ENCODE measurements around the gene AFG1L.
"Not testable (repeated sequence)": the region's sequence is repeated elsewhere in the genome, so short reads cannot be mapped to it uniquely, and the experiment has no call there.

Gene AFG1L

GRCh38 chr6:108528878-108529277 is 234.0 kb downstream of the AFG1L start:
- DNase-seq = no peak

- no peak for DNase-seq
Observed at GRCh38 chr6:108531332-108531731, 236.5 kb downstream of the AFG1L start.

GRCh38 chr6:108535114-108535742 is 240.4 kb downstream of the AFG1L start:
- DNase-seq = no peak

GRCh38 chr6:108535920-108536535 is 241.2 kb downstream of the AFG1L start:
- not testable (repeated sequence) for DNase-seq

- DNase-seq = peak; percentile 50
Observed at GRCh38 chr6:108541843-108542759, 247.2 kb downstream of the AFG1L start.

- no peak for DNase-seq
Observed at GRCh38 chr6:108543175-108543940, 248.5 kb downstream of the AFG1L start.

GRCh38 chr6:108544606-108545005 is 249.8 kb downstream of the AFG1L start:
- DNase-seq = peak; percentile 18

- no peak for DNase-seq
Observed at GRCh38 chr6:108546079-108547049, 251.5 kb downstream of the AFG1L start.

- DNase-seq = no peak
Observed at GRCh38 chr6:108549241-108549640, 254.4 kb downstream of the AFG1L start.

- no peak for DNase-seq
Observed at GRCh38 chr6:108549741-108550140, 254.9 kb downstream of the AFG1L start.

- no peak for DNase-seq
Observed at GRCh38 chr6:108550256-108550655, 255.4 kb downstream of the AFG1L start.

GRCh38 chr6:108555399-108556052 is 260.7 kb downstream of the AFG1L start:
- no peak for DNase-seq

- no peak for DNase-seq
Observed at GRCh38 chr6:108556250-108556649, 261.4 kb downstream of the AFG1L start.

- DNase-seq = peak; percentile 29
Observed at GRCh38 chr6:108556866-108557493, 262.1 kb downstream of the AFG1L start.

- DNase-seq = peak; percentile 47
Observed at GRCh38 chr6:108557494-108558371, 262.9 kb downstream of the AFG1L start.

- peak; percentile 95 for DNase-seq
Observed at GRCh38 chr6:108558372-108559096, 263.7 kb downstream of the AFG1L start.

- DNase-seq = peak; percentile 66
Observed at GRCh38 chr6:108559097-108559883, 264.4 kb downstream of the AFG1L start.

GRCh38 chr6:108559884-108560462 is 265.1 kb downstream of the AFG1L start:
- no peak for DNase-seq
